ENCODE results near the gene ERAL1.
"Not testable (repeated sequence)": the region's sequence is repeated elsewhere in the genome, so short reads cannot be mapped to it uniquely, and the experiment has no call there.

The ERAL1 gene

DNA sequence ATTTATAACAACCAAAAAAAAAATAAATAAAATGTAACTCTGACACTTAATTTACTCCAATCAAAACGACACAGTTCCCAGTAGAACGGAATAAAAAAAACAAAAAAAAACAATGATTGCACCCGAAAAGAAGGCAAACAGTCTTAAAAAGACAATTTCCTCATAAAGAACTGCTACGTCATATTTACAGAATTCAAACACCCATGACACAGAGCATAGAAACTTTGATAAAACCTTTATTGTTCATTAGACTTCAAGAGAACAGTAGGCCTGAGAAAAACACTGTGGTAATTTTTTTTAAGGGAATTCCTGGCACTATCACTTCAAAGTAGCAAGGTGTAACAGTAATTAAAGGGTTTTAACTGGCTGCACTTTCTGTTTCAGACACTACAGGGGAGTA is 38.3 kb upstream of the ERAL1 start:
- H3K4me3 ChIP-seq (ENCODE audit: low read depth, low read length), result no peak overlapping the region

DNA sequence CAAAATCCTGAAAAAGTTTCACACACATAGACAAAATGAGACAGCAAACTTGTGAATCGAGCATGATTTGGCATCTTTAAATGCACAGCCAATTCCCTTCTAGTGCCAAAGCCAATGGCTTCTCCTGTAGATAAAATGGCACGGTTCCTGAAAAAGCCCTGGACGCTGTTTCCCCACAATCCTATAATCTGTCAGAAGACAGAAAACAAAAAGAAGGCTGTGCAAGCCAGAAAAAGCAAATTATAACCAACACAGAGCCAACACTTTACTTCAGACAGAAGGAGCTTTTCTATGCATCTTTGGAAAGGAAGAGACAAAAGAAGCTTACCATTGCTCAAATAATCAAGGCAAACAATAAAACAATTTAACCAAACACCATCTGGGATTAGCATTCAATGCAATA is 36.0 kb upstream of the ERAL1 start:
- TF ChIP-seq, protein P1, sequence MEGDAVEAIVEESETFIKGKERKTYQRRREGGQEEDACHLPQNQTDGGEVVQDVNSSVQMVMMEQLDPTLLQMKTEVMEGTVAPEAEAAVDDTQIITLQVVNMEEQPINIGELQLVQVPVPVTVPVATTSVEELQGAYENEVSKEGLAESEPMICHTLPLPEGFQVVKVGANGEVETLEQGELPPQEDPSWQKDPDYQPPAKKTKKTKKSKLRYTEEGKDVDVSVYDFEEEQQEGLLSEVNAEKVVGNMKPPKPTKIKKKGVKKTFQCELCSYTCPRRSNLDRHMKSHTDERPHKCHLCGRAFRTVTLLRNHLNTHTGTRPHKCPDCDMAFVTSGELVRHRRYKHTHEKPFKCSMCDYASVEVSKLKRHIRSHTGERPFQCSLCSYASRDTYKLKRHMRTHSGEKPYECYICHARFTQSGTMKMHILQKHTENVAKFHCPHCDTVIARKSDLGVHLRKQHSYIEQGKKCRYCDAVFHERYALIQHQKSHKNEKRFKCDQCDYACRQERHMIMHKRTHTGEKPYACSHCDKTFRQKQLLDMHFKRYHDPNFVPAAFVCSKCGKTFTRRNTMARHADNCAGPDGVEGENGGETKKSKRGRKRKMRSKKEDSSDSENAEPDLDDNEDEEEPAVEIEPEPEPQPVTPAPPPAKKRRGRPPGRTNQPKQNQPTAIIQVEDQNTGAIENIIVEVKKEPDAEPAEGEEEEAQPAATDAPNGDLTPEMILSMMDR (IDR thresholded peaks at IDR 0.05; ENCODE audit: borderline replicate concordance, insufficient read depth, low read depth, low read length), result no peak
- no peak overlapping the region for H3K4me3 ChIP-seq (ENCODE audit: low read depth, low read length)

More for the DNA sequence above, 38.3 kb upstream of the ERAL1 start:
- TF ChIP-seq, protein P1 (IDR thresholded peaks at IDR 0.05; ENCODE audit: borderline replicate concordance, insufficient read depth, low read depth, low read length), result no peak

DNA sequence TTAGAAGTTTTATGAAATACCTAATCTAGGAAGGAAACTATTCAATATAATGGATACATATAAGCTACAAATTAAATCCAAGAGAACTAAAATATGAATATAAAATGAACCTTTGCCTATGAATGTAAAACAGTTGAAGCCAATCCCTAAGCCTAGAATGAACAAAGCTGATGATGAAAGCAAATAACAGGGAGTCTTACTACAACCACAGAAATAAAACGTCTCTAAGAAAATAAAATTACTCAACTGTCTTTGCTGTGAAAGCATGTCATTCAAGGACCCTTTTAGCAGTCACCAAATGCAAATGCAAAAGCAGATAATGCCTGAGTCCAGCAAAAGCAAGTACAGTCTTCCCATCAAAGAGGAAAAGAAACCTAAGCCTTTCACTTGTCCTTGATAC is 35.2 kb upstream of the ERAL1 start:
- no peak overlapping the region for H3K4me3 ChIP-seq (ENCODE audit: low read depth, low read length)
- TF ChIP-seq, protein P1 (IDR thresholded peaks at IDR 0.05; ENCODE audit: borderline replicate concordance, insufficient read depth, low read depth, low read length), result no peak

DNA sequence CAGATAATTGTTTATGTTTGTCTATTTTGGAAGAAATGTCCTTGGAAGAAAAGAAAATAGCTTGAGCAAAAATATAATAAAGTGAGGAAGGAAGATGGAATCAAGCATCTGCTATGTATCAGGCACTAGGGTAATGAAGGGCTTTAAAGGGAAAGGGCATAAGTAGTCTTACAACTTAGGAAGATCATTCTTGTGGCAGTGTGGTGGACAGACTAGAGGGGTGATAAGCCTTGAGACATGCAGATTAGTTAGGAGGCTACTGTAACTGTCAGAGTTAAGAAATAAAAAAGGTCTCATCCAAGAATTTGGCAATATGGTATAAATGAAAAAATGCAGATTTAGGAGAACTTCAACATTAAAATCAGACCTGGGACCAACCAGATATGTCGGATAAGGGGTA is 27.1 kb upstream of the ERAL1 start:
- no peak overlapping the region for H3K4me3 ChIP-seq (ENCODE audit: low read depth, low read length)
- TF ChIP-seq, protein P1 (IDR thresholded peaks at IDR 0.05; ENCODE audit: borderline replicate concordance, insufficient read depth, low read depth, low read length), result no peak

DNA sequence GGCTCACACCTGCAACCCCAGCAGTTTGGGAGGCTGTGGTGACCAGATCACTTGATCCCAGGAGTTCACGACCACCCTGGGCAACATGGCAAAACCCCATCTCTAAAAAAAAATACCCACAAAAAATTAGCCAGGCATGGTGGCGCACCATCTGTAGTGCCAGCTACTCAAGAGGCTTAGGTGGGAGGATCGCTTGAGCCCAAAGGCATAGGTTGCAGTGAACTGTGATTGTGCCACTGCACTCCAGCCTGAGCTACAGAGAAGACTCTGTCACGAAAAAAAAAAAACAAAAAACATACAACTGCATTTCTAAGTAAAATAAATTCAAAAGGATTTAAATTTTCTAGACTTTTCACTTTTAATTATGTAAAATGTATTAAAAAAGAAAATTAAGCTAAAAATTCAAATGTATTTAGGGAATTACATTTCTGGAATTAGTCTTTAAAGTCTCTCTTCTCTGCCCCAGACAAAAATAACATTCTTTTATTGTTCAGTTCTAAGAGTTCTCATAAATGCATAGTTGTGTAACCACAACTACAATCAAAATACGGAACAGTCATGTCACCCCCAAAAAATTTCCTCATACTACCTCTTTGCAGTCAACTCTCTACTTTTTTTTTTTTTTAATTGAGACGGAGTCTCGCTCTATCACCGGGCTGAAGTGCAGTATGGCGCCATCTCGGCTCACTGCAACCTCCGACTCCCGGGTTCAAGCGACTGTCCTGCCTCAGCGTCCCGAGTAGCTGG is 26.3 kb upstream of the ERAL1 start:
- H3K4me3 ChIP-seq (ENCODE audit: low read depth, low read length), result no peak overlapping the region

DNA sequence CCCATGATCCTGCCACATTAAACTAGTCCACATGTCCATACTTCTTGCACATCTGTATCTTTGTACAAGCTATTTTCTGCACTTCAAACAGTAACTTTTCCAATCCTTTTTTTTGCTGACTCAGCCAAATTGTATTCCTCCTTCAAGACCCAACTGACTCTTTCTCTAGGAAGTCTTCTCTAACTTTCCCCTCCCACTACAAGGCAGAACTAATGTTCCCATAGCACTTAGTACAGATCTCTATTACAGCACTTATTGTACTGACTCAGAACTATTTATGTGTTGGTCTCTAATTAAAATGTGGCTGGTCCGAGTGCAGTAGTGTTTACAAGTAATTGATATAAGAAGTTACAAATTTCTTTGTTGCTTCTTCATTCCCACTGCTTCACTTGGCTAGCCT is 20.4 kb upstream of the ERAL1 start:
- TF ChIP-seq, protein P1 (IDR thresholded peaks at IDR 0.05; ENCODE audit: borderline replicate concordance, insufficient read depth, low read depth, low read length), result no peak
- H3K4me3 ChIP-seq (ENCODE audit: low read depth, low read length), result no peak overlapping the region

More for the DNA sequence above, 26.3 kb upstream of the ERAL1 start:
- TF ChIP-seq, protein P1 (IDR thresholded peaks at IDR 0.05; ENCODE audit: borderline replicate concordance, insufficient read depth, low read depth, low read length), result no peak

DNA sequence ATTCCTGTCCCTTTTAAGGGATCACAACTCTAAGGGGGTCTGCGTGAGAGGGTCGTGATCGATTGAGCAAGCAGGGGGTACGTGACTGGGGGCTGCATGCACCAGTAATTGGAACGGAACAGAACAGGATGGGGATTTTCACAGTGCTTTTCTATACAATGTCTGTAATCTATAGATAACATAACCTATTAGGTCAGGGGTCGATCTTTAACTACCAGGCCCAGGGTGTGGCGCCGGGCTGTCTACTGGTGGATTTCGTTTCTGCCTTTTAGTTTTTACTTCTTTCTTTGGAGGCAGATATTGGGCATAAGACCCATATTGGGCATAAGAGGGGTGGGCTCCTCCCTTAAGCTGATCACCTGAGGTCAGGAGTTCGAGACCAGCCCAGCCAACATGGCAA is 18.3 kb upstream of the ERAL1 start:
- H3K4me3 ChIP-seq (ENCODE audit: low read depth, low read length), result not testable (repeated sequence)

Data from GM12875 (cell line).